Liver (tissue), 9 donors: Measurements from ENCODE around the gene UGT1A9. TPM values are rescaled to one million over a fixed set of nuclear protein-coding genes. Genes with fewer than 3 reads are reported as not detected.

ENCODE experiments used
- DNase-seq: peaks from one replicate; pipeline ENCODE4 v3.0.0-alpha.2; 2017; ENCODE audit warnings: low spot score
- H3K27ac ChIP-seq, 2 donors: one replicate each; pipeline ENCODE4 v1.7.0; 2013; ENCODE audit warnings: inconsistent platforms in 2 of 2, low read length in 2 of 2, control low read depth in 1 of 2, low read depth in 1 of 2, mild to moderate bottlenecking in 1 of 2
- H3K27me3 ChIP-seq, 4 donors: one replicate each; pipeline versions ENCODE4 v1.6.1 to v1.7.0; 2013; ENCODE audit warnings: low read length in 3 of 4, inconsistent platforms in 1 of 4, mild to moderate bottlenecking in 1 of 4, moderate library complexity in 1 of 4; ENCODE audit not compliant: control insufficient read depth in 4 of 4, insufficient read depth in 4 of 4
- H3K36me3 ChIP-seq, 4 donors: one replicate each; pipeline versions ENCODE4 v1.6.1 to v1.7.0; 2013; ENCODE audit warnings: low read length in 3 of 4, mild to moderate bottlenecking in 3 of 4, low read depth in 1 of 4, moderate library complexity in 1 of 4; ENCODE audit not compliant: control insufficient read depth in 4 of 4, insufficient read depth in 3 of 4
- H3K4me1 ChIP-seq, 4 donors: one replicate each; pipeline versions ENCODE4 v1.6.1 to v1.7.0; 2013; ENCODE audit warnings: low read length in 3 of 4, mild to moderate bottlenecking in 3 of 4, moderate library complexity in 1 of 4; ENCODE audit not compliant: control insufficient read depth in 4 of 4, insufficient read depth in 4 of 4
- H3K4me3 ChIP-seq, 3 donors: one replicate each; pipeline versions ENCODE4 v1.6.1 to v1.7.0; 2013; ENCODE audit warnings: low read length in 3 of 3, control low read depth in 1 of 3, low read depth in 1 of 3, mild to moderate bottlenecking in 1 of 3
- H3K9ac ChIP-seq, 2 donors: one replicate each; pipeline ENCODE4 v1.7.0; 2013; ENCODE audit warnings: low read length in 2 of 2, mild to moderate bottlenecking in 2 of 2, moderate library complexity in 2 of 2, control low read depth in 1 of 2, low read depth in 1 of 2
- H3K9me3 ChIP-seq, 4 donors: one replicate each; pipeline versions ENCODE4 v1.6.1 to v1.7.0; 2013; ENCODE audit warnings: low read length in 3 of 4; ENCODE audit not compliant: control insufficient read depth in 4 of 4
- EGR1 ChIP-seq, 2 donors: IDR thresholded peaks; 2 replicates each; pipeline ENCODE4 v1.6.1; 2016 to 2018; ENCODE audit warnings: antibody characterized with exemption in 2 of 2, low read depth in 2 of 2
- FOXA1 ChIP-seq: IDR thresholded peaks from 2 replicates; pipeline ENCODE4 v1.6.1; 2016; ENCODE audit warnings: antibody characterized with exemption
- FOXA2 ChIP-seq: IDR thresholded peaks from 2 replicates; pipeline ENCODE4 v1.6.1; 2016; ENCODE audit warnings: antibody characterized with exemption
- GABPA ChIP-seq, 2 donors: IDR thresholded peaks in 1 of 2; conservative IDR thresholded peaks in 1 of 2; 2 replicates each; pipeline ENCODE4 v1.6.1; 2016; ENCODE audit warnings: antibody characterized with exemption in 2 of 2, mild to moderate bottlenecking in 1 of 2, moderate library complexity in 1 of 2
- HNF4A ChIP-seq, 2 donors: conservative IDR thresholded peaks; 2 replicates each; pipeline ENCODE4 v1.6.1; 2016; ENCODE audit warnings: antibody characterized with exemption in 2 of 2, mild to moderate bottlenecking in 2 of 2
- HNF4G ChIP-seq: IDR thresholded peaks from 2 replicates; pipeline ENCODE4 v1.6.1; 2016; ENCODE audit warnings: antibody characterized with exemption
- NR2F2 ChIP-seq: IDR thresholded peaks from 2 replicates; pipeline ENCODE4 v1.6.1; 2016; ENCODE audit warnings: antibody characterized with exemption
- RAD21 ChIP-seq, 2 donors: IDR thresholded peaks; 2 replicates each; pipeline ENCODE4 v1.6.1; 2016; ENCODE audit warnings: antibody characterized with exemption in 2 of 2, mild to moderate bottlenecking in 2 of 2
- RXRA ChIP-seq, 2 donors: IDR thresholded peaks; 2 replicates each; pipeline ENCODE4 v1.6.1; 2017 to 2018; ENCODE audit warnings: antibody characterized with exemption in 2 of 2, mild to moderate bottlenecking in 1 of 2
- SP1 ChIP-seq: IDR thresholded peaks from 2 replicates; pipeline ENCODE4 v1.6.1; 2018; ENCODE audit warnings: antibody characterized with exemption, mild to moderate bottlenecking
- TAF1 ChIP-seq: conservative IDR thresholded peaks from 2 replicates; pipeline ENCODE4 v1.6.1; 2016; ENCODE audit warnings: antibody characterized with exemption, mild to moderate bottlenecking
- YY1 ChIP-seq: IDR thresholded peaks from 2 replicates; pipeline ENCODE4 v1.6.1; 2016; ENCODE audit warnings: antibody characterized with exemption, mild to moderate bottlenecking
- WGBS: extraction: QIAGEN DNeasy Blood & Tissue Kit; methylation state at CpG from one replicate; pipeline ENCODE4 v1.1.7; 2013; 5-methylcytosine and 5-hydroxymethylcytosine counted together
- polyA plus RNA-seq, 2 donors: library from polyadenylated mRNA; stranded (reverse) in 1 of 2; unstranded in 1 of 2; fragments of 200-250 nt in 1 of 2; fragments of >200 nt in 1 of 2; fragmentation: Nextera tagmentation in 1 of 2; extraction: Ambion mirVana in 1 of 2; gene quantifications; one replicate each; pipeline versions ENCODE4 v1.2.1 to v1.2.3, GENCODE V29; 2013 to 2015
- total RNA-seq, 2 donors: library from RNA; depleted of rRNA; stranded (reverse); fragments of >200 nt; gene quantifications; one replicate each; pipeline ENCODE4 v1.2.3, GENCODE V29; 2014
- TF ChIP-seq, protein P1 (sequence below): IDR thresholded peaks from 2 replicates; pipeline ENCODE4 v1.6.1; 2016; ENCODE audit warnings: antibody characterized with exemption
- TF ChIP-seq, protein P2 (sequence below): IDR thresholded peaks from 2 replicates; pipeline ENCODE4 v1.6.1; 2016; ENCODE audit warnings: antibody characterized with exemption
- TF ChIP-seq, protein P3 (sequence below): fragments of 150-350 bp; IDR thresholded peaks from 2 replicates; pipeline ENCODE4 v1.5.1; 2017; ENCODE audit warnings: improper control_type of control experiment, low read depth, low read length; ENCODE audit not compliant: missing input control
- TF ChIP-seq, protein P4 (sequence below): IDR thresholded peaks from 2 replicates; pipeline ENCODE4 v1.6.1; 2016; ENCODE audit warnings: antibody characterized with exemption
- TF ChIP-seq, protein P5 (sequence below): IDR thresholded peaks from 2 replicates; pipeline ENCODE4 v1.6.1; 2016; ENCODE audit warnings: antibody characterized with exemption, mild to moderate bottlenecking
- donor health status: healthy.
- donor health status: healthy.
- donor health status: healthy.
- donor health status: healthy.
- donor health status: healthy.

UGT1A9 gene
- total and polyA plus RNA-seq, 4 donors: 14.3 to 62.3 (median 23.8) TPM; not detected in 1

DNA sequence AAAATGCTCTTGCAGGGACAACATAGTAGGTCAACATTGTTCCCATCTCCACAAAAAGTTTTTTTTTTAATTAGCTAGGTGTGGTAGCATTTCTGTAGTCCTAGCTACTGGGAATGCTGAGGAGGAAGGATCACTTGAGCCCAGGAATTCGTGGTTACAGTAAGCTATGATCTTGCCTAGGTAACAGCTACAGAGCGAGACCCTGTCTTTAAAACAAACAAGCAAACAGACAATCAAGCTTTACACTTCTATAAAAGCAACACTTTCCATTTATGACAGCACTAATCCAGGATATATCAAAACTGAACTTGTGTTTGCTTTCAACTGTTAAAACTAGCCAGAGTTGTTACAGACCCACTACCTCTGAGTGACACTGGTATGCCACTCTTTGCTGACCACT is 69.2 kb downstream of the UGT1A9 start:
- Histone ChIP-seq H3K4me1 (peaks cover 24 to 69% (median 41%) of the 10 kb centered on the region in 4 donors), H3K36me3 (peaks cover 0 to 4% (median 2%) of the 10 kb centered on the region in 4 donors), H3K27me3 (no peaks in the 10 kb centered on the region), H3K9ac (no peak overlapping the region), H3K27ac (no peak overlapping the region), H3K9me3 (no peaks in the 10 kb centered on the region), H3K4me3 (no peak overlapping the region)
- no peak for TF ChIP-seq SP1
- TF ChIP-seq, protein P1, sequence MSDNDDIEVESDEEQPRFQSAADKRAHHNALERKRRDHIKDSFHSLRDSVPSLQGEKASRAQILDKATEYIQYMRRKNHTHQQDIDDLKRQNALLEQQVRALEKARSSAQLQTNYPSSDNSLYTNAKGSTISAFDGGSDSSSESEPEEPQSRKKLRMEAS: no peak
- no peak for TF ChIP-seq EGR1 (IDR thresholded peaks at IDR 0.05; ENCODE audit: low read depth in 2 of 2)
- TF ChIP-seq GABPA (IDR thresholded peaks at IDR 0.05 in 1 of 2, conservative IDR thresholded peaks at IDR 0.05 in 1 of 2): no peak
- TF ChIP-seq, protein P2, sequence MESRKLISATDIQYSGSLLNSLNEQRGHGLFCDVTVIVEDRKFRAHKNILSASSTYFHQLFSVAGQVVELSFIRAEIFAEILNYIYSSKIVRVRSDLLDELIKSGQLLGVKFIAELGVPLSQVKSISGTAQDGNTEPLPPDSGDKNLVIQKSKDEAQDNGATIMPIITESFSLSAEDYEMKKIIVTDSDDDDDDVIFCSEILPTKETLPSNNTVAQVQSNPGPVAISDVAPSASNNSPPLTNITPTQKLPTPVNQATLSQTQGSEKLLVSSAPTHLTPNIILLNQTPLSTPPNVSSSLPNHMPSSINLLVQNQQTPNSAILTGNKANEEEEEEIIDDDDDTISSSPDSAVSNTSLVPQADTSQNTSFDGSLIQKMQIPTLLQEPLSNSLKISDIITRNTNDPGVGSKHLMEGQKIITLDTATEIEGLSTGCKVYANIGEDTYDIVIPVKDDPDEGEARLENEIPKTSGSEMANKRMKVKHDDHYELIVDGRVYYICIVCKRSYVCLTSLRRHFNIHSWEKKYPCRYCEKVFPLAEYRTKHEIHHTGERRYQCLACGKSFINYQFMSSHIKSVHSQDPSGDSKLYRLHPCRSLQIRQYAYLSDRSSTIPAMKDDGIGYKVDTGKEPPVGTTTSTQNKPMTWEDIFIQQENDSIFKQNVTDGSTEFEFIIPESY: no peak
- TF ChIP-seq RXRA (IDR thresholded peaks at IDR 0.05): no peak
- TF ChIP-seq NR2F2: no peak
- TF ChIP-seq RAD21 (IDR thresholded peaks at IDR 0.05): no peak
- TF ChIP-seq, protein P3, sequence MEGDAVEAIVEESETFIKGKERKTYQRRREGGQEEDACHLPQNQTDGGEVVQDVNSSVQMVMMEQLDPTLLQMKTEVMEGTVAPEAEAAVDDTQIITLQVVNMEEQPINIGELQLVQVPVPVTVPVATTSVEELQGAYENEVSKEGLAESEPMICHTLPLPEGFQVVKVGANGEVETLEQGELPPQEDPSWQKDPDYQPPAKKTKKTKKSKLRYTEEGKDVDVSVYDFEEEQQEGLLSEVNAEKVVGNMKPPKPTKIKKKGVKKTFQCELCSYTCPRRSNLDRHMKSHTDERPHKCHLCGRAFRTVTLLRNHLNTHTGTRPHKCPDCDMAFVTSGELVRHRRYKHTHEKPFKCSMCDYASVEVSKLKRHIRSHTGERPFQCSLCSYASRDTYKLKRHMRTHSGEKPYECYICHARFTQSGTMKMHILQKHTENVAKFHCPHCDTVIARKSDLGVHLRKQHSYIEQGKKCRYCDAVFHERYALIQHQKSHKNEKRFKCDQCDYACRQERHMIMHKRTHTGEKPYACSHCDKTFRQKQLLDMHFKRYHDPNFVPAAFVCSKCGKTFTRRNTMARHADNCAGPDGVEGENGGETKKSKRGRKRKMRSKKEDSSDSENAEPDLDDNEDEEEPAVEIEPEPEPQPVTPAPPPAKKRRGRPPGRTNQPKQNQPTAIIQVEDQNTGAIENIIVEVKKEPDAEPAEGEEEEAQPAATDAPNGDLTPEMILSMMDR: no peak
- TF ChIP-seq, protein P4, sequence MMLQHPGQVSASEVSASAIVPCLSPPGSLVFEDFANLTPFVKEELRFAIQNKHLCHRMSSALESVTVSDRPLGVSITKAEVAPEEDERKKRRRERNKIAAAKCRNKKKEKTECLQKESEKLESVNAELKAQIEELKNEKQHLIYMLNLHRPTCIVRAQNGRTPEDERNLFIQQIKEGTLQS: no peak
- TF ChIP-seq, protein P5, sequence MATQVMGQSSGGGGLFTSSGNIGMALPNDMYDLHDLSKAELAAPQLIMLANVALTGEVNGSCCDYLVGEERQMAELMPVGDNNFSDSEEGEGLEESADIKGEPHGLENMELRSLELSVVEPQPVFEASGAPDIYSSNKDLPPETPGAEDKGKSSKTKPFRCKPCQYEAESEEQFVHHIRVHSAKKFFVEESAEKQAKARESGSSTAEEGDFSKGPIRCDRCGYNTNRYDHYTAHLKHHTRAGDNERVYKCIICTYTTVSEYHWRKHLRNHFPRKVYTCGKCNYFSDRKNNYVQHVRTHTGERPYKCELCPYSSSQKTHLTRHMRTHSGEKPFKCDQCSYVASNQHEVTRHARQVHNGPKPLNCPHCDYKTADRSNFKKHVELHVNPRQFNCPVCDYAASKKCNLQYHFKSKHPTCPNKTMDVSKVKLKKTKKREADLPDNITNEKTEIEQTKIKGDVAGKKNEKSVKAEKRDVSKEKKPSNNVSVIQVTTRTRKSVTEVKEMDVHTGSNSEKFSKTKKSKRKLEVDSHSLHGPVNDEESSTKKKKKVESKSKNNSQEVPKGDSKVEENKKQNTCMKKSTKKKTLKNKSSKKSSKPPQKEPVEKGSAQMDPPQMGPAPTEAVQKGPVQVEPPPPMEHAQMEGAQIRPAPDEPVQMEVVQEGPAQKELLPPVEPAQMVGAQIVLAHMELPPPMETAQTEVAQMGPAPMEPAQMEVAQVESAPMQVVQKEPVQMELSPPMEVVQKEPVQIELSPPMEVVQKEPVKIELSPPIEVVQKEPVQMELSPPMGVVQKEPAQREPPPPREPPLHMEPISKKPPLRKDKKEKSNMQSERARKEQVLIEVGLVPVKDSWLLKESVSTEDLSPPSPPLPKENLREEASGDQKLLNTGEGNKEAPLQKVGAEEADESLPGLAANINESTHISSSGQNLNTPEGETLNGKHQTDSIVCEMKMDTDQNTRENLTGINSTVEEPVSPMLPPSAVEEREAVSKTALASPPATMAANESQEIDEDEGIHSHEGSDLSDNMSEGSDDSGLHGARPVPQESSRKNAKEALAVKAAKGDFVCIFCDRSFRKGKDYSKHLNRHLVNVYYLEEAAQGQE: no peak
- no peak for TF ChIP-seq HNF4G
- no peak for TF ChIP-seq HNF4A (conservative IDR thresholded peaks at IDR 0.05)
- no peak for TF ChIP-seq YY1
- no peak for TF ChIP-seq FOXA2
- TF ChIP-seq TAF1: no peak
- TF ChIP-seq FOXA1: no peak
- DNase-seq: no peak
- 81% methylated on average over 2 of the region's 2 CpGs for WGBS
